ENCODE data around the gene ARRDC5. TPM values are rescaled to one million over a fixed set of nuclear protein-coding genes. Genes with fewer than 3 reads are reported as not detected.
A peak's percentile ranks its signal among the peaks of the same experiment; 100 is the strongest.

The ARRDC5 gene
- total and polyA plus RNA-seq, 2 of the 13 experiments (the other 11 are each of a cell fraction or from before 2014, with no cell fraction given), result not detected

DNA sequence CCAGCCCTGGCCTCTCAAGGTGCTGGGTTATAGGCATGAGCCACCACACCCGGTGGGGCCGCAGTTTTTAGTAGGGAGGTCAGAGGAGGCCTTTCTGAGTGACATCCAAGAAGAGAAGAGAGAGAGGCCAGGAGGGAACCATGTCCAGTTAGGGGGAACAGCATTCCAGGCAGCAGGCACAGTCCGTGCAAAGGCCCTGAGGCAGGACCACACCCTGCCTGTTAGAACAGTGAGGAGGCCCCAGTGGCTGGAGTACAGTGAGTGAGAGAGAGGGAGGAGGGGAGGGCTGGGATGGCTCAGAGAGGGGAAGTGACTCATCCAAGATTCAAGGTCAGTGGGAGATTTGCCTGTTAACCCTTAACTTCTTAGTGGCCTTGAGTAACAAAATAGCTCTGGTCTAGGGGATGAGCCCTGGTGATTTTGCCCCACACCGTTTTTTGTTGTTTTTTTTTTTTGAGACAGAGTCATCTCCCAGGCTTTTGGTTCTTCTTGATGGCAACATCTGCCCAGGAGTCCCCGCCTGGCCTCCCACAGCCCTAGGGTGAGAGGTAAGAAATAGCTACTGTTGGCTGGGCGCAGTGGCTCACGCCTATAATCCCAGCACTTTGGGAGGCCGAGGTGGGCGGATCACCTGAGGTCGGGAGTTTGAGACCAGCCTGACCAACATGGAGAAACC, 32.5 kb downstream of the ARRDC5 start (continued):
- TF ChIP-seq MIER3 (CRISPR knock-in tag; IDR thresholded peaks at IDR 0.05; ENCODE audit: borderline replicate concordance) (peak; percentile 93; the same call in 1 of the 2 replicates), CAMTA2 (CRISPR knock-in tag; IDR thresholded peaks at IDR 0.05; ENCODE audit: borderline replicate concordance) (no peak), ZNF501 (CRISPR knock-in tag; IDR thresholded peaks at IDR 0.05) (peak; percentile 70; the same call in 1 of the 2 replicates), ZMYM2 (CRISPR knock-in tag; IDR thresholded peaks at IDR 0.05) (peak; percentile 100), HDAC6 (IDR thresholded peaks at IDR 0.05; ENCODE audit: low read depth, low read length) (no peak), PAWR (CRISPR knock-in tag; IDR thresholded peaks at IDR 0.05; ENCODE audit: borderline replicate concordance) (no peak), RFX5 (IDR thresholded peaks at IDR 0.05; ENCODE audit: low read depth, low read length) (no peak), ZNF674 (CRISPR knock-in tag; IDR thresholded peaks at IDR 0.05; ENCODE audit: low read depth) (no peak)
- TF ChIP-seq, protein P1, sequence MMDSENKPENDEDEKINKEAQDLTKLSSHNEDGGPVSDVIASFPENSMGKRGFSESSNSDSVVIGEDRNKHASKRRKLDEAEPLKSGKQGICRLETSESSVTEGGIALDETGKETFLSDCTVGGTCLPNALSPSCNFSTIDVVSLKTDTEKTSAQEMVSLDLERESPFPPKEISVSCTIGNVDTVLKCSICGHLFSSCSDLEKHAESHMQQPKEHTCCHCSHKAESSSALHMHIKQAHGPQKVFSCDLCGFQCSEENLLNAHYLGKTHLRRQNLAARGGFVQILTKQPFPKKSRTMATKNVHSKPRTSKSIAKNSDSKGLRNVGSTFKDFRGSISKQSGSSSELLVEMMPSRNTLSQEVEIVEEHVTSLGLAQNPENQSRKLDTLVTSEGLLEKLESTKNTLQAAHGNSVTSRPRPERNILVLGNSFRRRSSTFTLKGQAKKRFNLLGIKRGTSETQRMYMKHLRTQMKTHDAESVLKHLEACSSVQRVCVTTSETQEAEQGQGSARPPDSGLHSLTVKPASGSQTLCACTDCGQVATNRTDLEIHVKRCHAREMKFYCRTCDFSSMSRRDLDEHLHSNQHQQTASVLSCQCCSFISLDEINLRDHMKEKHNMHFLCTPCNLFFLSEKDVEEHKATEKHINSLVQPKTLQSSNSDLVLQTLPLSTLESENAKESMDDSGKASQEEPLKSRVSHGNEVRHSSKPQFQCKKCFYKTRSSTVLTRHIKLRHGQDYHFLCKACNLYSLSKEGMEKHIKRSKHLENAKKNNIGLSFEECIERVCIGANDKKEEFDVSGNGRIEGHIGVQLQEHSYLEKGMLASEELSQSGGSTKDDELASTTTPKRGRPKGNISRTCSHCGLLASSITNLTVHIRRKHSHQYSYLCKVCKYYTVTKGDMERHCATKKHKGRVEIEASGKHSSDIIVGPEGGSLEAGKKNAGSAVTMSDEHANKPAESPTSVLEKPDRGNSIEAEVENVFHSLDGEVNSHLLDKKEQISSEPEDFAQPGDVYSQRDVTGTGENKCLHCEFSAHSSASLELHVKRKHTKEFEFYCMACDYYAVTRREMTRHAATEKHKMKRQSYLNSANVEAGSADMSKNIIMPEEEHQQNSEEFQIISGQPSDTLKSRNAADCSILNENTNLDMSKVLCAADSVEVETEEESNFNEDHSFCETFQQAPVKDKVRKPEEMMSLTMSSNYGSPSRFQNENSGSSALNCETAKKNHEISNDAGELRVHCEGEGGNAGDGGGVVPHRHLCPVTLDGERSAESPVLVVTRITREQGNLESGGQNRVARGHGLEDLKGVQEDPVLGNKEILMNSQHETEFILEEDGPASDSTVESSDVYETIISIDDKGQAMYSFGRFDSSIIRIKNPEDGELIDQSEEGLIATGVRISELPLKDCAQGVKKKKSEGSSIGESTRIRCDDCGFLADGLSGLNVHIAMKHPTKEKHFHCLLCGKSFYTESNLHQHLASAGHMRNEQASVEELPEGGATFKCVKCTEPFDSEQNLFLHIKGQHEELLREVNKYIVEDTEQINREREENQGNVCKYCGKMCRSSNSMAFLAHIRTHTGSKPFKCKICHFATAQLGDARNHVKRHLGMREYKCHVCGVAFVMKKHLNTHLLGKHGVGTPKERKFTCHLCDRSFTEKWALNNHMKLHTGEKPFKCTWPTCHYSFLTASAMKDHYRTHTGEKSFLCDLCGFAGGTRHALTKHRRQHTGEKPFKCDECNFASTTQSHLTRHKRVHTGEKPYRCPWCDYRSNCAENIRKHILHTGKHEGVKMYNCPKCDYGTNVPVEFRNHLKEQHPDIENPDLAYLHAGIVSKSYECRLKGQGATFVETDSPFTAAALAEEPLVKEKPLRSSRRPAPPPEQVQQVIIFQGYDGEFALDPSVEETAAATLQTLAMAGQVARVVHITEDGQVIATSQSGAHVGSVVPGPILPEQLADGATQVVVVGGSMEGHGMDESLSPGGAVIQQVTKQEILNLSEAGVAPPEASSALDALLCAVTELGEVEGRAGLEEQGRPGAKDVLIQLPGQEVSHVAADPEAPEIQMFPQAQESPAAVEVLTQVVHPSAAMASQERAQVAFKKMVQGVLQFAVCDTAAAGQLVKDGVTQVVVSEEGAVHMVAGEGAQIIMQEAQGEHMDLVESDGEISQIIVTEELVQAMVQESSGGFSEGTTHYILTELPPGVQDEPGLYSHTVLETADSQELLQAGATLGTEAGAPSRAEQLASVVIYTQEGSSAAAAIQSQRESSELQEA (CRISPR knock-in tag; IDR thresholded peaks at IDR 0.05; ENCODE audit: not compliant biosample characterization), result no peak
- TF ChIP-seq, protein P2, sequence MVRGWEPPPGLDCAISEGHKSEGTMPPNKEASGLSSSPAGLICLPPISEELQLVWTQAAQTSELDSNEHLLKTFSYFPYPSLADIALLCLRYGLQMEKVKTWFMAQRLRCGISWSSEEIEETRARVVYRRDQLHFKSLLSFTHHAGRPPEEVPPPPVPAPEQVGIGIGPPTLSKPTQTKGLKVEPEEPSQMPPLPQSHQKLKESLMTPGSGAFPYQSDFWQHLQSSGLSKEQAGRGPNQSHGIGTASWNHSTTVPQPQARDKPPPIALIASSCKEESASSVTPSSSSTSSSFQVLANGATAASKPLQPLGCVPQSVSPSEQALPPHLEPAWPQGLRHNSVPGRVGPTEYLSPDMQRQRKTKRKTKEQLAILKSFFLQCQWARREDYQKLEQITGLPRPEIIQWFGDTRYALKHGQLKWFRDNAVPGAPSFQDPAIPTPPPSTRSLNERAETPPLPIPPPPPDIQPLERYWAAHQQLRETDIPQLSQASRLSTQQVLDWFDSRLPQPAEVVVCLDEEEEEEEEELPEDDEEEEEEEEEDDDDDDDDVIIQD (CRISPR knock-in tag; IDR thresholded peaks at IDR 0.05; ENCODE audit: low read depth), result peak; percentile 62; the same call in 1 of the 2 replicates
- TF ChIP-seq, protein P3, sequence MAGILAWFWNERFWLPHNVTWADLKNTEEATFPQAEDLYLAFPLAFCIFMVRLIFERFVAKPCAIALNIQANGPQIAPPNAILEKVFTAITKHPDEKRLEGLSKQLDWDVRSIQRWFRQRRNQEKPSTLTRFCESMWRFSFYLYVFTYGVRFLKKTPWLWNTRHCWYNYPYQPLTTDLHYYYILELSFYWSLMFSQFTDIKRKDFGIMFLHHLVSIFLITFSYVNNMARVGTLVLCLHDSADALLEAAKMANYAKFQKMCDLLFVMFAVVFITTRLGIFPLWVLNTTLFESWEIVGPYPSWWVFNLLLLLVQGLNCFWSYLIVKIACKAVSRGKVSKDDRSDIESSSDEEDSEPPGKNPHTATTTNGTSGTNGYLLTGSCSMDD (CRISPR knock-in tag; IDR thresholded peaks at IDR 0.05), result no peak
- TF ChIP-seq, protein P4, sequence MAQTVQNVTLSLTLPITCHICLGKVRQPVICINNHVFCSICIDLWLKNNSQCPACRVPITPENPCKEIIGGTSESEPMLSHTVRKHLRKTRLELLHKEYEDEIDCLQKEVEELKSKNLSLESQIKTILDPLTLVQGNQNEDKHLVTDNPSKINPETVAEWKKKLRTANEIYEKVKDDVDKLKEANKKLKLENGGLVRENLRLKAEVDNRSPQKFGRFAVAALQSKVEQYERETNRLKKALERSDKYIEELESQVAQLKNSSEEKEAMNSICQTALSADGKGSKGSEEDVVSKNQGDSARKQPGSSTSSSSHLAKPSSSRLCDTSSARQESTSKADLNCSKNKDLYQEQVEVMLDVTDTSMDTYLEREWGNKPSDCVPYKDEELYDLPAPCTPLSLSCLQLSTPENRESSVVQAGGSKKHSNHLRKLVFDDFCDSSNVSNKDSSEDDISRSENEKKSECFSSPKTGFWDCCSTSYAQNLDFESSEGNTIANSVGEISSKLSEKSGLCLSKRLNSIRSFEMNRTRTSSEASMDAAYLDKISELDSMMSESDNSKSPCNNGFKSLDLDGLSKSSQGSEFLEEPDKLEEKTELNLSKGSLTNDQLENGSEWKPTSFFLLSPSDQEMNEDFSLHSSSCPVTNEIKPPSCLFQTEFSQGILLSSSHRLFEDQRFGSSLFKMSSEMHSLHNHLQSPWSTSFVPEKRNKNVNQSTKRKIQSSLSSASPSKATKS (CRISPR knock-in tag; IDR thresholded peaks at IDR 0.05), result no peak; the same call in 1 of the 2 replicates
- TF ChIP-seq, protein P5, sequence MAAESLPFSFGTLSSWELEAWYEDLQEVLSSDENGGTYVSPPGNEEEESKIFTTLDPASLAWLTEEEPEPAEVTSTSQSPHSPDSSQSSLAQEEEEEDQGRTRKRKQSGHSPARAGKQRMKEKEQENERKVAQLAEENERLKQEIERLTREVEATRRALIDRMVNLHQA (CRISPR knock-in tag; IDR thresholded peaks at IDR 0.05), result no peak
- TF ChIP-seq, protein P6, sequence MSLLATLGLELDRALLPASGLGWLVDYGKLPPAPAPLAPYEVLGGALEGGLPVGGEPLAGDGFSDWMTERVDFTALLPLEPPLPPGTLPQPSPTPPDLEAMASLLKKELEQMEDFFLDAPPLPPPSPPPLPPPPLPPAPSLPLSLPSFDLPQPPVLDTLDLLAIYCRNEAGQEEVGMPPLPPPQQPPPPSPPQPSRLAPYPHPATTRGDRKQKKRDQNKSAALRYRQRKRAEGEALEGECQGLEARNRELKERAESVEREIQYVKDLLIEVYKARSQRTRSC (CRISPR knock-in tag; IDR thresholded peaks at IDR 0.05; ENCODE audit: low read depth), result no peak
